Daoy (cell line): ENCODE data around the gene HPS3. TPM values are rescaled to one million over a fixed set of nuclear protein-coding genes. Genes with fewer than 3 reads are reported as not detected.

Experiments
- total RNA-seq: library from RNA; depleted of rRNA; stranded (reverse); fragments of >200 nt; shearing (Covaris generic); gene quantifications from 2 replicates; pipeline ENCODE4 v1.2.3, GENCODE V29; 2014; rRNA removed

The HPS3 gene
- total RNA-seq, 1 experiment from 2014 or later: 19.5 TPM

Other genes with a start within 250 kb of the HPS3 start
- gene GYG1, start 138.1 kb upstream of the HPS3 start, total RNA-seq: 19.9 and 33.4 TPM in 2 replicates
- 43.6 and 48.6 TPM in 2 replicates for gene HLTF, start 43.1 kb upstream of the HPS3 start, total RNA-seq
- gene CP, start 92.2 kb downstream of the HPS3 start, total RNA-seq: not detected in 2 replicates
- 0.23 TPM in 1 of 2 replicates, not detected in the other for gene TM4SF18, start 204.0 kb downstream of the HPS3 start, total RNA-seq
- gene TM4SF1, start 248.0 kb downstream of the HPS3 start, total RNA-seq: 206 and 209 TPM in 2 replicates